NCI-H2107 treated with DMSO at 0.1 percent for 48 hours (cell line): ENCODE results near the gene NUP107.

Experiments
- DNase-seq: peaks from one replicate; lab custom pipeline; 2025; ENCODE audit not compliant: unreplicated experiment; lab: John Stamatoyannopoulos, UW

Gene NUP107

GRCh38 chr12:68739891-68740290 lies 53.1 kb downstream of the NUP107 start:
- no peak for DNase-seq

- DNase-seq = no peak
Observed at GRCh38 chr12:68743356-68743755, 56.6 kb downstream of the NUP107 start.

- DNase-seq = no peak
Observed at GRCh38 chr12:68745376-68745903, 58.7 kb downstream of the NUP107 start.

GRCh38 chr12:68745904-68746571 lies 59.3 kb downstream of the NUP107 start, which contains the start of gene SLC35E3:
Gene SLC35E3 (plus strand): TSS chr12:68746176. CDS start chr12:68746378, 202 bp downstream.
- DNase-seq = peak; percentile 92

- DNase-seq = peak; percentile 45
Observed at GRCh38 chr12:68746572-68747180, 59.9 kb downstream of the NUP107 start.

GRCh38 chr12:68749443-68749842 lies 62.7 kb downstream of the NUP107 start:
- DNase-seq = no peak

- no peak for DNase-seq
Observed at GRCh38 chr12:68749861-68750260, 63.1 kb downstream of the NUP107 start.

GRCh38 chr12:68750506-68750905 lies 63.7 kb downstream of the NUP107 start:
- DNase-seq = peak; percentile 40

GRCh38 chr12:68755536-68756243 lies 68.9 kb downstream of the NUP107 start:
- DNase-seq = no peak

GRCh38 chr12:68759852-68760251 lies 73.1 kb downstream of the NUP107 start:
- no peak for DNase-seq

GRCh38 chr12:68760806-68761441 lies 74.1 kb downstream of the NUP107 start:
- DNase-seq = no peak

- DNase-seq = no peak
Observed at GRCh38 chr12:68761442-68761812, 74.6 kb downstream of the NUP107 start.

GRCh38 chr12:68761901-68762630 lies 75.3 kb downstream of the NUP107 start:
- no peak for DNase-seq

- no peak for DNase-seq
Observed at GRCh38 chr12:68762691-68763090, 75.9 kb downstream of the NUP107 start.

- DNase-seq = no peak
Observed at GRCh38 chr12:68765696-68766095, 78.9 kb downstream of the NUP107 start.

GRCh38 chr12:68766646-68767045 lies 79.9 kb downstream of the NUP107 start:
- no peak for DNase-seq

GRCh38 chr12:68767191-68767590 lies 80.4 kb downstream of the NUP107 start:
- no peak for DNase-seq

GRCh38 chr12:68768431-68768939 lies 81.7 kb downstream of the NUP107 start:
- no peak for DNase-seq

- no peak for DNase-seq
Observed at GRCh38 chr12:68769941-68770340, 83.2 kb downstream of the NUP107 start.

GRCh38 chr12:68771223-68771925 lies 84.6 kb downstream of the NUP107 start:
- DNase-seq = no peak
